Measurements from ENCODE around the gene SUGP2.

Gene SUGP2

DNA sequence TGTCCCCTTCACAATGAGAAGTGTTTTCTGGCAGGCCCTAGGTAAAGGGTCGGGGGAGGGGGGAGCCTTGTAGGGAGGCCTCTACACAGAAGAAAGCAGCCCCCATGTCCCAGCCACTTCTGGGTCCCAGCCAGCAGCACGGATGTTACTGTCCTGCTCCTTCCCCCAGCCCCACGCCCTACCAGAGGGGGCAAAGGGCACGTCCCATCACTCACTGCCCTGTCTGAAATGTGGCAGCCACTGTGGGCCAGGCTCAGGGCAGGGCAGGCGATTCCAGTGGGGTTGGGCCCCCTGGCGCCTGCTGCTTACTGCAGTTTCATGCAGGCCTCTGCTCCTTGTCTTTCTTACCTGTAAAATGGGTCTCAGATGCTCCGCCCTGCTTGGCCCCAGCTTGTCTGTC is 24.4 kb upstream of the SUGP2 start:
- no peak overlapping the region for H3K4me3 ChIP-seq (ENCODE audit: low read depth, low read length)
- TF ChIP-seq, protein P1, sequence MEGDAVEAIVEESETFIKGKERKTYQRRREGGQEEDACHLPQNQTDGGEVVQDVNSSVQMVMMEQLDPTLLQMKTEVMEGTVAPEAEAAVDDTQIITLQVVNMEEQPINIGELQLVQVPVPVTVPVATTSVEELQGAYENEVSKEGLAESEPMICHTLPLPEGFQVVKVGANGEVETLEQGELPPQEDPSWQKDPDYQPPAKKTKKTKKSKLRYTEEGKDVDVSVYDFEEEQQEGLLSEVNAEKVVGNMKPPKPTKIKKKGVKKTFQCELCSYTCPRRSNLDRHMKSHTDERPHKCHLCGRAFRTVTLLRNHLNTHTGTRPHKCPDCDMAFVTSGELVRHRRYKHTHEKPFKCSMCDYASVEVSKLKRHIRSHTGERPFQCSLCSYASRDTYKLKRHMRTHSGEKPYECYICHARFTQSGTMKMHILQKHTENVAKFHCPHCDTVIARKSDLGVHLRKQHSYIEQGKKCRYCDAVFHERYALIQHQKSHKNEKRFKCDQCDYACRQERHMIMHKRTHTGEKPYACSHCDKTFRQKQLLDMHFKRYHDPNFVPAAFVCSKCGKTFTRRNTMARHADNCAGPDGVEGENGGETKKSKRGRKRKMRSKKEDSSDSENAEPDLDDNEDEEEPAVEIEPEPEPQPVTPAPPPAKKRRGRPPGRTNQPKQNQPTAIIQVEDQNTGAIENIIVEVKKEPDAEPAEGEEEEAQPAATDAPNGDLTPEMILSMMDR (IDR thresholded peaks at IDR 0.05; ENCODE audit: borderline replicate concordance, insufficient read depth, low read depth, low read length), result no peak

DNA sequence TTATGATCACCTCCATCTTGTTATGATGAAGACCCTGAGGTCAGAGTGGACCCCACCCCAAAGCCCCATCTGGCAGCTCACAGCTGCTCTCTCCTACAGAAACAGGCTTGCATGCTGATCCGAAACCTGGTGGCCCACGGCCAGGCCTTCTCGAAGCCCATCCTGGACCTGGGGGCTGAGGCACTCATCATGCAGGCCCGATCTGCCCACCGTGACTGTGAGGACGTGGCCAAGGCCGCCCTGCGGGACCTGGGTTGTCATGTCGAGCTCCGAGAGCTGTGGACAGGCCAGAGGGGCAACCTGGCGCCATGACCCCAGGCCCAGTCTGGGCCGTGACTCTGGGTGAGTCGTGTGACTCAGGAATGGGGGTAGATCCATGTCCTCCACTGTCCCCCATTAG is 24.0 kb upstream of the SUGP2 start:
- TF ChIP-seq, protein P1 (IDR thresholded peaks at IDR 0.05; ENCODE audit: borderline replicate concordance, insufficient read depth, low read depth, low read length), result no peak
- H3K4me3 ChIP-seq (ENCODE audit: low read depth, low read length), result no peak overlapping the region

DNA sequence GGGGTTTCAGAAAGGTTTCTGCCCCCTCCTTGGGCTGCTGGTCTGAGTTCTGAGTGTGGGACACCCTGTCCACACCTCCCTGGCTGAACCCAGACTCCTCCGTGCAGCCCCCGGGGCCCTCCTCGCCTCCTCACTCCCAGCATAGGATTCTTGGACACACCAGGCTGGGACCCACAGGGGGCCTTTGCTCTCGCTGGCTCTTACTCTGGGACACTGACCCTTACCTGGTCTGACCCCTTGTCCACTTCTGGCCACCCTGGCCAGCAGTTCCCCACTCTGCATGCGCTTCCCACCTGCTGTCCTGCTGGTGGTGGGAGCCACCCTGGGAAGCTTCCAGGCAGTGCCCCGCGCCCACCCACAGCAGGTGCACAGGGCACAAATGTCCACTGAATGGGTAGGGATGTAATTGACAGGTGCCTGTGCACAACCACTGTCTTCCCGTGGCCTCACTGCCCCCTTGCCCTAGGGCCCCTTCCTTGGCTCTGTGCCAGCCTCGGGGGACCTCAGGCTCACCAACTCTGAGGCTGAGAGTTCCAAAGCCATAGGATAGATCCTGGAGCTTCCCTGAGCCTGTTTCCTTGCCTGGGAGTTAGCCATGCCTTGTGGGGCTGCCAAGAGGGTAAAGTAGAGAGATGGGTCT is 23.4 kb upstream of the SUGP2 start:
- TF ChIP-seq, protein P1 (IDR thresholded peaks at IDR 0.05; ENCODE audit: borderline replicate concordance, insufficient read depth, low read depth, low read length), result no peak
- H3K4me3 ChIP-seq (ENCODE audit: low read depth, low read length), result no peak overlapping the region

DNA sequence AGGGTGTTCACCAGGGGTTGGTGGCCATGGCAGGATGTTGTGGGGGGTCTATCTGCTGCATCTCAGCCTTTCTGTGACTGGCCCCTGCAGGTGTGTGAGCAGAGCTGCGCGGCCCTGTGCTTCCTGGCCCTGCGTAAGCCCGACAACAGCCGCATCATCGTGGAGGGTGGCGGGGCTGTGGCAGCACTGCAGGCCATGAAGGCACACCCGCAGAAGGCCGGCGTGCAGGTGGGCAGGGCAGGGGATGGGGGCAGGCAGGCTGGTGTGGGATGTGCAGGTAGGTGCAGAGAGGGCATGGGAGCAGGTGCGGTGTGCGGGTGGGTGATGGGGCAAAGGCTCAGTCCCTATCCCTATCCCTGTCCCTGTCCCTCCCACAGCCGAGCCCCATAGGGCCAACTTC is 22.4 kb upstream of the SUGP2 start:
- TF ChIP-seq, protein P1 (IDR thresholded peaks at IDR 0.05; ENCODE audit: borderline replicate concordance, insufficient read depth, low read depth, low read length), result no peak
- no peak overlapping the region for H3K4me3 ChIP-seq (ENCODE audit: low read depth, low read length)

DNA sequence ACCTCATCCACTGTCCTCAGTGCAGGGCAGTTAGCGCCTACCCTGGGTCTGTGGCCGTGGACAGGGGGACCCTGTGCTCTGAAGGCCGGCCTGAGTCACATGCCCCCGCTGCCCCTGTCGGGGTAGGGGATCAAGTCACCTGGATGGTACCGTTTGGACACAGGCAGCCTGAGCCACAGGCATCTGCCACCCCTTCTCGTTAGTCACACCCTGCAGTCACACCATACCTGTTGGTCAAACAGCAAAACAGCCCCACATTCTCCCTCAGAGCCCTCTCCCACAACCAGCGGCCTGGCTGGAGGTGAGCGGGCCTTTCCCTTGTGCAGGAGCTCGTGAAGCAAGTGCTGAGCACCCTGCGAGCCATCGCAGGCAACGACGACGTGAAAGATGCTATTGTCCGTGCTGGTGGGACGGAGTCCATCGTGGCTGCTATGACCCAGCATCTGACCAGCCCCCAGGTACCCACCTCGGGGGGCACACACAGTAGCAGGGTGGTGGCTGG is 21.7 kb upstream of the SUGP2 start:
- TF ChIP-seq, protein P1 (IDR thresholded peaks at IDR 0.05; ENCODE audit: borderline replicate concordance, insufficient read depth, low read depth, low read length), result no peak
- H3K4me3 ChIP-seq (ENCODE audit: low read depth, low read length), result no peak overlapping the region

DNA sequence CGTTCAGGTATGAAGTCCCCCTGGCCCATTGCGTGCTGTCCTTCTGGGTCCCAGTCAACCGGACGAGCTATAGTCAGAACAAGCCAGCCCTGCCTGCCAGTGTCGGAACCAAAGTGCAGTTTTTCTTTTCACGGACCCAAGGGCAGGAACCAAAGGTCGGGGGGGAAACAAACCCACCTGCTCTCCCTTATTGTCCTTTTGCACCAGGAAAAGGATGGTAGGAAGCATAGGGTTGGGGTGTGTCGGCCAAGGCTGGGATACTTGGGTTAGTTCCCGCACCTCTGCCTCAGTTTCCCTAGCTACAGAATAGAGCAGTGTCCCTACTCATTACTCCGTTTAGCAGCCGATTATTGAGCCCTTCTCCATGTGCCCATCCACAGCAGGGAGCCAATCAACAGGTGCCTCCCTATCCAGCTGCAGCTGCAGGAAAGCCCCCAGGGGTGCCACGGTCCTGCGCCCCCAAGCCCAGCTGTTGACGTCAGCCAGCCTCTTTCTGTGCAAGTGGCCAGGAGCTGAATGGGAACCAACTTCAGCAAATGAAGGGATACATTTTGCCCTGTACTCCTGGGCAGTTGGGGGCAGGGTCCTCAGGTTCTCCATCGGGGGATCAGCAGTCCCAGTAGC is 21.1 kb upstream of the SUGP2 start:
- no peak overlapping the region for H3K4me3 ChIP-seq (ENCODE audit: low read depth, low read length)
- TF ChIP-seq, protein P1 (IDR thresholded peaks at IDR 0.05; ENCODE audit: borderline replicate concordance, insufficient read depth, low read depth, low read length), result no peak
